ENCODE measurements around the gene PMEPA1.

PMEPA1 gene

GRCh38 chr20:57716901-57717300 lies 7.1 kb upstream of the PMEPA1 start:
- DNase-seq (ENCODE audit: low read depth, low spot score), result no peak
- Histone ChIP-seq H3K9ac (ENCODE audit: insufficient read length) (no peak overlapping the region), H3K9me3 (ENCODE audit: low read depth, low read length) (no peaks in the 10 kb centered on the region), H3K4me3 (no peak overlapping the region), H3K27ac (no peak overlapping the region), H3K36me3 (ENCODE audit: insufficient read depth, low read length) (no peaks in the 10 kb centered on the region)
- TF ChIP-seq EZH2 (IDR thresholded peaks at IDR 0.05), result no peak
- TF ChIP-seq FOXP2 (optimal IDR thresholded peaks at IDR 0.05; ENCODE audit: control extremely low read depth, extremely low read length, insufficient read depth), result no peak
- no peak for TF ChIP-seq POLR2AphosphoS5 (IDR thresholded peaks at IDR 0.05; ENCODE audit: borderline replicate concordance, low read depth, low read length)

- Histone ChIP-seq H3K27ac (no peak overlapping the region), H3K4me3 (no peak overlapping the region), H3K9me3 (ENCODE audit: low read depth, low read length) (no peaks in the 10 kb centered on the region), H3K9ac (ENCODE audit: insufficient read length) (no peak overlapping the region), H3K36me3 (ENCODE audit: insufficient read depth, low read length) (no peaks in the 10 kb centered on the region)
- TF ChIP-seq FOXP2 (optimal IDR thresholded peaks at IDR 0.05; ENCODE audit: control extremely low read depth, extremely low read length, insufficient read depth), result no peak
- no peak for TF ChIP-seq EZH2 (IDR thresholded peaks at IDR 0.05)
- TF ChIP-seq POLR2AphosphoS5 (IDR thresholded peaks at IDR 0.05; ENCODE audit: borderline replicate concordance, low read depth, low read length), result no peak
- no peak for DNase-seq (ENCODE audit: low read depth, low spot score)
Observed at GRCh38 chr20:57716202-57716601, 6.4 kb upstream of the PMEPA1 start.

DNA sequence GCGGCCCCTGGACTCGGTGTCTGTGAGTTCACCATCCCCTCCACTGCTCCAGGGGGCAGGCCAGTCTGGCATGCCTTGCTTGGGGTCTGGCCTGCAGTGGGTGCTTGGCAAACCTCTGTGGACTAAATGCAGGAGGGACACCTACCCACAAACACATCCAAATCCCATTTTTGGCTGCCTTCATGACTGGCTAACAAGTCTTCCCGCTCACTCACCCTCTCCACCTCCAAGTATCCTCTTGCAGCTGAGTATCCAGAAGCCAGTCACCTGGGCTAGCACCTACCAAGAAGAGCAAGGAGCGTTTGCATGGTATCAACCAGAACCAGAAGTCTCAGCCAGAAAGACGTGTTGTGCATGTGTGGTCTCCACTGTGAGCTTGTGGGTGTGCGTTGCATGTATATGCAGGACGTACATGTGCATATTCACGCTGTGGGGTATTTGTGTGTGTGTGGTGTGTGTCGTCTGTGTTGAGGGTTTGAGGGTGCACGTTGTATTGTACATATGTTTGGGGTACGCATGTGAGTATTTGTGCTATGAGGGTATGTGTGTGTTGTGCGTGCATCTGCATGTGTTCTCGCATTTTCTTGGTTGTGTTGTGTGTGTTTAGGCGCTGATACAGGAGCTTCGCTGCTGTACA lies 5.6 kb upstream of the PMEPA1 start:
- no peak for DNase-seq (ENCODE audit: low read depth, low spot score)
- H3K9ac ChIP-seq (ENCODE audit: insufficient read length), result no peak overlapping the region
- no peaks in the 10 kb centered on the region for H3K9me3 ChIP-seq (ENCODE audit: low read depth, low read length)
- H3K27ac ChIP-seq, result no peak overlapping the region
- TF ChIP-seq EZH2 (IDR thresholded peaks at IDR 0.05), result no peak
- no peak for TF ChIP-seq FOXP2 (optimal IDR thresholded peaks at IDR 0.05; ENCODE audit: control extremely low read depth, extremely low read length, insufficient read depth)
- no peak for TF ChIP-seq POLR2AphosphoS5 (IDR thresholded peaks at IDR 0.05; ENCODE audit: borderline replicate concordance, low read depth, low read length)
- H3K36me3 ChIP-seq (ENCODE audit: insufficient read depth, low read length), result no peaks in the 10 kb centered on the region
- H3K4me3 ChIP-seq, result no peak overlapping the region

DNA sequence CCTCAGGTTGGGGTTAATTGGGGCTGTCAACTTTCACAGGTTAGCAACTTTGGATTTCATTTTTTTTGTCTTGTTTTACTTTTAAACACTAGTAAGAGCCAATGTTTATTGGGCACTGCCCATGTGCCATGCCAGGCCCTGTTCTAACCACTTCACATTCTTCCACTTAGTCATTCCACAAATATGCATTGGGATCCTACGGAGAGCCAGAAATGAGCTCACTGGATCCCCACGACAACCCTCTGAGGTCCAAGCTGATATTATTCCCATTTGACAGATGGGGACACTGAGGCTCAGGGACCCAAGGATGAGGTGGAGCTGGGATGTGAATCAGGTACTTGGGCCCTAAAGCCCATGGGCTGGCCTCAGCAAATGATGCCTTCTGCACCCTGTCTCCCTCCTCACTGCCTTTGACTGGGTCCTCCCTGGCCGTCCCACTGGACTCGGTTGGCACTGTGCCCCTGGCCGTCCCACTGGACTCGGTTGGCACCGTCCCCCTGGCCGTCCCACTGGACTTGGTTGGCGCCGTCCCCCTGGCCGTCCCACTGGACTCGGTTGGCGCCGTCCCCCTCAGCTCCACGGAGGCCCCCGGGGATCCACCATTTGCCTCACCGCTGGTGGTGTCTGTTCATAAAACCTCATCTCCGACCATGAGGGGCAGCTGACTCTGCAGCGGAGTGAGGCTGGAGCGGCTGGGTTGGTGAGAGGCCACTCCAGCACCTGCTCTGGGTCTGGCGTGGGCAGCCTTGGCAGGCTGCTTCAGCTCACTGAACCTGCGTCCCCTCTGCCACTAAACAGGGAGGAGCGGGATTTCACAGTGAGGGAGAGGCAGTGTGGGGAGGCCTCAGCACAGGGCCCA lies 4.8 kb upstream of the PMEPA1 start:
- Histone ChIP-seq H3K9me3 (ENCODE audit: low read depth, low read length) (no peaks in the 10 kb centered on the region), H3K9ac (ENCODE audit: insufficient read length) (no peak overlapping the region), H3K27ac (no peak overlapping the region), H3K36me3 (ENCODE audit: insufficient read depth, low read length) (no peaks in the 10 kb centered on the region), H3K4me3 (no peak overlapping the region)
- no peak for TF ChIP-seq EZH2 (IDR thresholded peaks at IDR 0.05)
- DNase-seq (ENCODE audit: low read depth, low spot score), result no peak

DNA sequence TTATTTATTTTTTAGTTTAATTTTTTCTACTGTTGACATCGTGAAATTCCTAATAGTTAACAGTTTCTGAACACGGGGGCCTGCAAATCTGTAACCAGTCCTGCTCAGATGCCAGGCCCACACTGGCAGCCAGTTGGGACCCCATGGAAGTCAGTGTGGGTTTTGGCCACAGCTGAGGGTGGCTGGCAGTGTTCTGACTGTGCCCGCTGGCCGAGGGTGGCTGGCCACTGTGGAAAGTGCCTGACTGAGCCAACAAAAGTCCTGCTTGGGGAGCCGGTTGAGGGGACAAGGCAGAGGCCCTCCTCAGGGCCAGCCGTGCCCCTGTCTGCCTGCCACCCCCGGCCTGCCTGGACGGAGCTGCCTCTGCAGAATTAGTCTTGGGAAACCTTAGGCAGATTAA lies 4.1 kb upstream of the PMEPA1 start:
- Histone ChIP-seq H3K4me3 (no peak overlapping the region), H3K27ac (no peak overlapping the region), H3K36me3 (ENCODE audit: insufficient read depth, low read length) (no peaks in the 10 kb centered on the region), H3K9ac (ENCODE audit: insufficient read length) (no peak overlapping the region), H3K9me3 (ENCODE audit: low read depth, low read length) (no peaks in the 10 kb centered on the region)
- no peak for DNase-seq (ENCODE audit: low read depth, low spot score)
- TF ChIP-seq EZH2 (IDR thresholded peaks at IDR 0.05) (no peak), FOXP2 (optimal IDR thresholded peaks at IDR 0.05; ENCODE audit: control extremely low read depth, extremely low read length, insufficient read depth) (no peak)

- Histone ChIP-seq H3K9ac (ENCODE audit: insufficient read length) (no peak overlapping the region), H3K27ac (no peak overlapping the region), H3K36me3 (ENCODE audit: insufficient read depth, low read length) (no peaks in the 10 kb centered on the region), H3K9me3 (ENCODE audit: low read depth, low read length) (no peaks in the 10 kb centered on the region), H3K4me3 (no peak overlapping the region)
- TF ChIP-seq FOXP2 (optimal IDR thresholded peaks at IDR 0.05; ENCODE audit: control extremely low read depth, extremely low read length, insufficient read depth) (no peak), POLR2AphosphoS5 (IDR thresholded peaks at IDR 0.05; ENCODE audit: borderline replicate concordance, low read depth, low read length) (no peak), EZH2 (IDR thresholded peaks at IDR 0.05) (no peak)
- no peak for DNase-seq (ENCODE audit: low read depth, low spot score)
Observed at GRCh38 chr20:57713505-57713903, 3.7 kb upstream of the PMEPA1 start.

DNA sequence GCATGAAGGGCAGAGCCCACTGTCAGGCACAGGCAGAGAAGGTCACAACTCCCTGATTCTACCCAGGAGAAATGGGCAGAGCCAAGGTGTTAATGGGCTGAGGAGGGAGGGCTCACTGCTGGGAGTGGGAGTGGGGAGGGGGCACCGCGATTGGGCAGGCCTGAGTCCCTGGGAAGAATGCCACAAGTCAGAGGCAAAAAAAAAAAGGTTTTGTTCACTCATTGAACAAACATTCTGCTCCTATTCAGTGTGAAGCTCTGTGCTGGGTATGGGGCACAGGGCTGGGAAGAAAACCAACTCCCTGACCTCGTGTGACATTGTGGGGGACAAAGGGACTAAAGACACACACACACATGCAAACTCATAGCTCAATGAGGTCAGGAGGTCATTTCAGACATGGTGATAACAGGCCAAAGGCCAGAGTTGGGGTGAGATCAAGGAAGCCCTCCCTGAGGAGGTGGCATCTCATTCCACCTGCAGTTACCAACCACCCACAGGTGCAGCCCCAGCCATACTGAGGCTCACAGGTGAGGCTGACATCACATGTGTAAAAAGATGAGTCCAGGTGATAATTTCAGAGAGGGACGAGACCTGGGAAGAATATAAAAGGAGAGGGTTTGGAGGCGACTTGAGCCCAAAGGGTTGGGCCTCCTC lies 3.2 kb upstream of the PMEPA1 start:
- H3K4me3 ChIP-seq, result no peak overlapping the region

DNA sequence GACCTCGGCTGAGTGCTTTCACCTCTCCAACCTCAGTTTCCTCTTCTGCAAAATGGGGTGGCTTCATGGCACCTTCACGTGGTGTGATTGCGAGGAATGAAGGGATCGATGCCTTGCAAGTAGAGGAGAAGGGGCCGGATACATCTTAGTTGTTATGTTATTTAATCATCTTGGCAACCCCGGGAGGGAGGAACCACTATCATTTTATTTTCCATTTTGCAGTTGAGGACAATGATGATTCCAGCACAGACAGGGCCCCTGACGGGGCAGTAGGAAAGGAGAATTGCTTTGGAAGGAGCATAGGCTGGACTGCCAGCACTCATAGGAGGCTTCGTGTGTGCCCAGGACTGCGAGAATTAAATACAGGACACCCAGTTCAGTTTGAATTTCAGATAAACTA lies 2.5 kb upstream of the PMEPA1 start:
- DNase-seq (ENCODE audit: low read depth, low spot score), result no peak
- no peak overlapping the region for H3K4me3 ChIP-seq
- H3K36me3 ChIP-seq (ENCODE audit: insufficient read depth, low read length), result no peaks in the 10 kb centered on the region
- TF ChIP-seq POLR2AphosphoS5 (IDR thresholded peaks at IDR 0.05; ENCODE audit: borderline replicate concordance, low read depth, low read length), result no peak
- TF ChIP-seq FOXP2 (optimal IDR thresholded peaks at IDR 0.05; ENCODE audit: control extremely low read depth, extremely low read length, insufficient read depth), result no peak
- no peak for TF ChIP-seq EZH2 (IDR thresholded peaks at IDR 0.05)
- H3K9me3 ChIP-seq (ENCODE audit: low read depth, low read length), result no peaks in the 10 kb centered on the region
- H3K9ac ChIP-seq (ENCODE audit: insufficient read length), result no peak overlapping the region
- H3K27ac ChIP-seq, result no peak overlapping the region

More for the DNA sequence above, 3.2 kb upstream of the PMEPA1 start:
- Histone ChIP-seq H3K27ac (no peak overlapping the region), H3K36me3 (ENCODE audit: insufficient read depth, low read length) (no peaks in the 10 kb centered on the region), H3K9me3 (ENCODE audit: low read depth, low read length) (no peaks in the 10 kb centered on the region), H3K9ac (ENCODE audit: insufficient read length) (no peak overlapping the region)
- DNase-seq (ENCODE audit: low read depth, low spot score), result no peak
- TF ChIP-seq EZH2 (IDR thresholded peaks at IDR 0.05) (no peak), POLR2AphosphoS5 (IDR thresholded peaks at IDR 0.05; ENCODE audit: borderline replicate concordance, low read depth, low read length) (no peak), FOXP2 (optimal IDR thresholded peaks at IDR 0.05; ENCODE audit: control extremely low read depth, extremely low read length, insufficient read depth) (no peak)
